Natural killer cell (primary cell): ENCODE results near the gene SKI. TPM values are rescaled to one million over a fixed set of nuclear protein-coding genes. Genes with fewer than 3 reads are reported as not detected.

ENCODE experiments used
- ATAC-seq, 3 donors: fragments of 150-1000 bp in 2 of 3; fragments of 200-7000 bp in 1 of 3; cut with Tn5 transposase; 1 replicate in 1 of 3; 2 replicates in 2 of 3; pipeline ENCODE4 v1.10.0; 2021; ENCODE audit warnings: mild to moderate bottlenecking in 2 of 3, moderate library complexity in 2 of 3
- DNase-seq, 2 donors: peaks; one replicate each; pipeline versions ENCODE4 v3.0.0 to v3.0.0-alpha.2; 2013 to 2021; ENCODE audit warnings: mixed read lengths in 1 of 2
- H3K27ac ChIP-seq: one replicate; pipeline ENCODE4 v1.5.1; 2013; ENCODE audit warnings: mild to moderate bottlenecking, low read length
- H3K27me3 ChIP-seq: one replicate; pipeline ENCODE4 v1.6.1; 2013; ENCODE audit warnings: low read length; ENCODE audit not compliant: control insufficient read depth, insufficient read depth
- H3K36me3 ChIP-seq: one replicate; pipeline ENCODE4 v1.6.1; 2013; ENCODE audit warnings: low read length; ENCODE audit not compliant: control insufficient read depth, insufficient read depth
- H3K4me1 ChIP-seq: one replicate; pipeline ENCODE4 v1.6.1; 2013; ENCODE audit warnings: low read length; ENCODE audit not compliant: control insufficient read depth, insufficient read depth
- H3K4me3 ChIP-seq: one replicate; pipeline ENCODE4 v1.5.1; 2013; ENCODE audit warnings: low read length
- H3K9me3 ChIP-seq: one replicate; pipeline ENCODE4 v1.6.1; 2013; ENCODE audit warnings: low read length; ENCODE audit not compliant: control insufficient read depth, insufficient read depth
- H3K27ac Mint-ChIP-seq, 2 donors: one replicate each; pipeline ENCODE4 v1.8.0; 2022; ENCODE audit warnings: mild to moderate bottlenecking in 2 of 2, mixed read lengths in 2 of 2, moderate library complexity in 1 of 2
- H3K27me3 Mint-ChIP-seq, 2 donors: one replicate each; pipeline ENCODE4 v1.8.0; 2022; ENCODE audit warnings: low read depth in 2 of 2, mixed read lengths in 2 of 2
- H3K36me3 Mint-ChIP-seq: one replicate; pipeline ENCODE4 v1.8.0; 2022; ENCODE audit warnings: mixed read lengths
- H3K4me1 Mint-ChIP-seq, 2 donors: one replicate each; pipeline ENCODE4 v1.8.0; 2022; ENCODE audit warnings: mixed read lengths in 2 of 2
- H3K4me3 Mint-ChIP-seq: one replicate; pipeline ENCODE4 v1.8.0; 2022; ENCODE audit warnings: mild to moderate bottlenecking, moderate library complexity, mixed read lengths
- H3K9me3 Mint-ChIP-seq, 2 donors: one replicate each; pipeline ENCODE4 v1.8.0; 2022; ENCODE audit warnings: mixed read lengths in 2 of 2
- CTCF ChIP-seq: fragments of 200-600 bp; IDR thresholded peaks from one replicate; pipeline ENCODE4 v1.8.0; 2022; ENCODE audit warnings: antibody characterized with exemption
- WGBS: methylation state at CpG from one replicate; pipeline ENCODE4 v1.1.7; 2013; ENCODE audit warnings: missing lambda C conversion rate; ENCODE audit not compliant: insufficient coverage; 5-methylcytosine and 5-hydroxymethylcytosine counted together
- intact Hi-C: fragments of 100-400 bp; cut with micrococcal nuclease; formaldehyde crosslinking; loops from one replicate; pipeline ENCODE4 v1.14.2; 2022
- total RNA-seq, 4 donors: library from RNA; stranded (reverse); fragments of 120-200 nt in 1 of 4; gene quantifications; one replicate each; pipeline versions ENCODE4 v1.2.3 to v1.2.4, GENCODE V29; 2013 to 2022

The SKI gene
- total RNA-seq, 3 donors from 2014 or later (not counting 1 experiment from before 2014, with no cell fraction given) = 96.9 to 145 (median 140) TPM

- Mint-ChIP-seq H3K4me3 (peak overlapping the region; percentile 69), H3K27me3 (no peaks in the 10 kb centered on the region), H3K27ac (peak overlapping the region; percentile 52 to 84), H3K36me3 (peaks cover 12% of the 10 kb centered on the region), H3K4me1 (peaks cover 26 to 29% of the 10 kb centered on the region in 2 donors), H3K9me3 (no peaks in the 10 kb centered on the region)
- Histone ChIP-seq H3K27ac (peak overlapping the region; percentile 40), H3K27me3 (no peaks in the 10 kb centered on the region), H3K9me3 (no peaks in the 10 kb centered on the region), H3K4me1 (peaks cover 52% of the 10 kb centered on the region), H3K4me3 (no peak overlapping the region), H3K36me3 (peaks cover 35% of the 10 kb centered on the region)
- 82% methylated on average over 49 of the region's 49 CpGs for WGBS
- peak in 2 of 3 donors; percentile 14 to 42 for ATAC-seq
- intact Hi-C loops = no loop called here
- peak; percentile 54 to 71 for DNase-seq
- TF ChIP-seq CTCF = no peak
Observed at GRCh38 chr1:2304921-2305681, 77.0 kb downstream of the SKI start.

DNA sequence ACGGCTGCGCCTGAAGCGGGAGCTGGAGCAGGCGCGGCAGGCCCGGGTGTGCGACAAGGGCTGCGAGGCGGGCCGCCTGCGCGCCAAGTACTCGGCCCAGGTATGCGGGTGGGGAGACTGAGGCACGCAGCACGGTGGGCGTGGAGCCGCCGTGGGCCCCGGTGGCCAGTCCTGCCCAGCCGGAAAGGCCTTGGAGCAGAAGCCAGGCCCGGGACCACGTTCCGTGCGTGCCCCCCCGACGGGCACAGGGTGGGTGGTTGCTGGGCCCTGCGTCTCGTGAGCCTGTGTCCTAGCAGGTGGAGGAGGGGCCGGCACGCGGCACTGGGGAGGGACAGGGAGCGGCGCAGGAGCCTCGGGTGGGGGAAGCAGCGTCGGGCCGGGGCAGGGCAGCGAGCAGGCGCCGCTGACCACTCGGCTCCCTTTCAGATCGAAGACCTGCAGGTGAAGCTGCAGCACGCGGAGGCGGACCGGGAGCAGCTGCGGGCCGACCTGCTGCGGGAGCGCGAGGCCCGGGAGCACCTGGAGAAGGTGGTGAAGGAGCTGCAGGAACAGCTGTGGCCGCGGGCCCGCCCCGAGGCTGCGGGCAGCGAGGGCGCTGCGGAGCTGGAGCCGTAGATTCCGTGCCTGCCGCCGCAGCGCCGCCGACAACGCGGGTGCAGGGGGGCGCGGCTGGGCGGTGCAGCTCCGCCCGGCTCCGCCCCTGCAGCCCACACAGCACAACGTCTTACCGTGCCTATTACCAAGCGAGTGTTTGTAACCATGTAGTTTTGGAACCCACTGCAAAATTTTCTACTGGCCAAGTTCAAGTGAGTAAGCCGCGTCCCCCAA, 78.2 kb downstream of the SKI start:
- Mint-ChIP-seq H3K4me3 (peak overlapping the region; percentile 42), H3K9me3 (no peaks in the 10 kb centered on the region), H3K27me3 (no peaks in the 10 kb centered on the region), H3K36me3 (peaks cover 12% of the 10 kb centered on the region), H3K4me1 (peaks cover 16 to 21% of the 10 kb centered on the region in 2 donors), H3K27ac (no peak overlapping the region)
- Histone ChIP-seq H3K4me1 (peaks cover 43% of the 10 kb centered on the region), H3K36me3 (peaks cover 35% of the 10 kb centered on the region), H3K27me3 (no peaks in the 10 kb centered on the region), H3K9me3 (no peaks in the 10 kb centered on the region), H3K27ac (no peak overlapping the region), H3K4me3 (no peak overlapping the region)
- DNase-seq (peak in 1 of 2 donors; percentile 35), ATAC-seq (no peak)
- TF ChIP-seq CTCF = no peak
- intact Hi-C loops = no loop called here
- WGBS = 98% methylated on average over 81 of the region's 81 CpGs

GRCh38 chr1:2307064-2307605, 79.0 kb downstream of the SKI start:
- Mint-ChIP-seq H3K27ac (peak overlapping the region in 1 of 2 donors; percentile 45), H3K27me3 (no peaks in the 10 kb centered on the region), H3K9me3 (no peaks in the 10 kb centered on the region), H3K4me3 (no peak overlapping the region), H3K4me1 (peaks cover 12 to 16% of the 10 kb centered on the region in 2 donors), H3K36me3 (peaks cover 12% of the 10 kb centered on the region)
- Histone ChIP-seq H3K4me1 (peaks cover 43% of the 10 kb centered on the region), H3K36me3 (peaks cover 35% of the 10 kb centered on the region), H3K27ac (no peak overlapping the region), H3K9me3 (no peaks in the 10 kb centered on the region), H3K27me3 (no peaks in the 10 kb centered on the region), H3K4me3 (no peak overlapping the region)
- ATAC-seq (no peak), DNase-seq (peak in 1 of 2 donors; percentile 51)
- intact Hi-C loops = no loop called here
- no peak for TF ChIP-seq CTCF
- WGBS = 96% methylated on average over 41 of the region's 41 CpGs
